ENCODE measurements around the gene SRSF1.
A peak's percentile ranks its signal among the peaks of the same experiment; 100 is the strongest.
"Not testable (repeated sequence)": the region's sequence is repeated elsewhere in the genome, so short reads cannot be mapped to it uniquely, and the experiment has no call there.

The SRSF1 gene

GRCh38 chr17:57965521-57966160 is 41.4 kb downstream of the SRSF1 start:
- DNase-seq (ENCODE audit: low read depth in 3 of 3), result no peak

- DNase-seq (ENCODE audit: low read depth in 3 of 3), result no peak
Measured at GRCh38 chr17:57963149-57963511, 43.9 kb downstream of the SRSF1 start.

DNA sequence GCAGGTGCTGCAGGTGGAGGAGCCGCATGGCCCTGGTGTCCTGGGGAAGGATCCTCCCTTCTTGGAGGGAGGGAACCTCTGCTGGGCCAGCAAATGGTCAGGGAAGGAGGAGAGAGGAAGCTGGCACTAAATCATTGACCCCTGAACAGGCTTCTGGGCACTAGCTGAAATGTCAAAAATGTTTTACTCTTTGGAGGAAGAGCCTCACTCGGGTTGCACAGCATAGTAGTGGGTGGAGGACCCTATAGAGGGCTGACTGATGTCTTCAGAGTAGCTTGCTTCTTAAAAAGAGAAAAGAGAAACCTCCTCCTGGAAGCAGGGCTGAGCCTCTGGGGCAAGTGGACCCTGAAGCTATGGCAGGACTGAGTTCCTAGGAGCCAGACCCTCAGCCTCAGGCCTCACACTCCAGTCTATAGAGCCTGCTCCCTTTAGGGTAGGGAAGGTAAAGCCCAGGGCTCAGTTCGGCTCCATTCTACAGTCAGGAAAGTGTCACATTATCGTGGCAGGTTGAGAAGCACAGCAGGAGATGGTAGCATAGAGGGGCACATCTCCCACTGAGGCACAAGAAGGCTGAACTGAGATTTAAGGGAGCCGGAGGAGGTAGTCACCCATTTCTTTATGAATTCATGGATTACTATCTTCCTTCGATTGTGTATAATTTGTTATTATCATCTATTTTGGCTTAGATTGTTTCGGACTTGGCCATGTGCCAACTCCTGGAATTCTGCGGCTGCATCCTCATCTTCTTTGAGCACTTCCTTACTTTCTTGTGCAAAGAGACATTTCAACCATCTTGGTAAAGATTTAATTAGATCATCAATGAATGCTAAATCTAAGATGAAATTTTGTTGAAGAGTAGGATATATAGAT is 44.5 kb downstream of the SRSF1 start:
- DNase-seq (ENCODE audit: low read depth in 3 of 3), result no peak

DNA sequence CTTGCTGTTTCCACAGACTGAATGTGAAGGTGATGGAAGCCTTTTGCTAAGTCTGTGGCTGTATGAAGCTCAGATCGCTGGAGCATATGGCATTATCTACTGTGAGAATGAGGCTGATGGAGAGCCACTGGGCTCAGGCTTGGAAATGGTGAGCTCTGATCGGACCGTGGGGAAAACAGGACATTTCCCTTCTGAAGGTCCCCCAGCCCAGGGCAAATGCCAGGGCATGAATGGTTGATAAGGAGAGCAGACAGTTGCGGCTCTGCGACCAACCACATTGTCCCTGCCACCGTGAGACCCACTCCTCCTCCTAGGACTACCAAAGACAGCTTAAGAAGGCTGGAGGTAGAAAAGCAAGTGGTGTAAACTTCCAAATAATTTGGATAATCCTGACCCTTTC is 47.1 kb downstream of the SRSF1 start:
- DNase-seq (ENCODE audit: low read depth in 3 of 3), result no peak

DNA sequence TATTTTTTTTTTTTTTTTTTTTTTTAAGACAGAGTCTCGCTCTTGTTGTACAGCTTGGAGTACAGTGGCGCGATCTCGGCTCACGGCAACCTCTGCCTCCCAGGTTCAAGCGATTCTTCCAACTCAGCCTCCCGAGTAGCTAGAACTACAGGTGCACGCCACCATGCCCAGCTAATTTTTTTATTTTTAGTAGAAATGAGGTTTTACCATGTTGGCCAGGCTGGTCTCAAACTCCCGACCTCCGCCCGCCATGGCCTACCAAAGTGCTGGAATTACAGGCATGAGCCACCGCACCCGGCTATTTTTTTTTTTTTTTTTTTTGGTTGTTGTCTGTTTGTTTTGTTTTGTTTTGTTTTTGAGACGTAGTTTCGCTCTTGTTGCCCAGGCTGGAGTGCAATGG is 48.7 kb downstream of the SRSF1 start:
- not testable (repeated sequence) for DNase-seq (ENCODE audit: low read depth in 3 of 3)

- no peak for DNase-seq (ENCODE audit: low read depth in 3 of 3)
Measured at GRCh38 chr17:57957886-57958285, 49.2 kb downstream of the SRSF1 start.

DNA sequence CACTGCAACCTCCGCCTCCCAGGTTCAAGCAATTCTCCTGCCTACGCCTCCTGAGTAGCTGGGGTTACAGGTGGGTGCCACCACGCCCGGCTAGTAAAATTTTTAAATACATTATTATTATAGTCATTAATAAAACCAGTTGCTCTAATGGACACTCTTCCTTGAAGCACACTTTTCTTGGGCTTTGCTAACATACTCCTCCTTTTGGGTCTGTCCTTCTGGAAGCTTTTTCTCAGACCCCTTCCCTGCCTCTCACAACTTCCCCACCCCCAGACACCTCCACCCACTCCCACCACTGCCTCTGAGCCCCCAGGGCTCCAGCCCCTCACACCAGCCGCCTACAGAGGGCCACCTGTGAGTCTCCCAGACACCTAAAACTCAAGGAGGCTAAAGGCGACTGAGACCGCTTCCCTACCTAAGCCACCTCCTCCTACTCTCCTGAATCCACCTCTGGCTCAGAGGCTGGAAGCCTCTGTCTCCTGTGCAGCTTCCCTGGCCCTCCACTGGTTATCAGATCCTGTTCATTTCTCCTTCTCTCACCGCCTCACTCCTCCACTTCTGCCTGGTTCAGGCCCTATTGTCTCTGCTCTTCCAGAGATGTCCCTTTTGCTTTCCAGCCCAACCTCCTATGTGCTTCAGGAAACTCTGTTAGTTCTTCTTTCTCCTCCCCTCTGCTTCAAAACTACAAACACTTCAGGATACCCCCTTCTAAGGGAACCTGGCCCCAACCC is 49.8 kb downstream of the SRSF1 start:
- DNase-seq (ENCODE audit: low read depth in 3 of 3), result no peak

DNA sequence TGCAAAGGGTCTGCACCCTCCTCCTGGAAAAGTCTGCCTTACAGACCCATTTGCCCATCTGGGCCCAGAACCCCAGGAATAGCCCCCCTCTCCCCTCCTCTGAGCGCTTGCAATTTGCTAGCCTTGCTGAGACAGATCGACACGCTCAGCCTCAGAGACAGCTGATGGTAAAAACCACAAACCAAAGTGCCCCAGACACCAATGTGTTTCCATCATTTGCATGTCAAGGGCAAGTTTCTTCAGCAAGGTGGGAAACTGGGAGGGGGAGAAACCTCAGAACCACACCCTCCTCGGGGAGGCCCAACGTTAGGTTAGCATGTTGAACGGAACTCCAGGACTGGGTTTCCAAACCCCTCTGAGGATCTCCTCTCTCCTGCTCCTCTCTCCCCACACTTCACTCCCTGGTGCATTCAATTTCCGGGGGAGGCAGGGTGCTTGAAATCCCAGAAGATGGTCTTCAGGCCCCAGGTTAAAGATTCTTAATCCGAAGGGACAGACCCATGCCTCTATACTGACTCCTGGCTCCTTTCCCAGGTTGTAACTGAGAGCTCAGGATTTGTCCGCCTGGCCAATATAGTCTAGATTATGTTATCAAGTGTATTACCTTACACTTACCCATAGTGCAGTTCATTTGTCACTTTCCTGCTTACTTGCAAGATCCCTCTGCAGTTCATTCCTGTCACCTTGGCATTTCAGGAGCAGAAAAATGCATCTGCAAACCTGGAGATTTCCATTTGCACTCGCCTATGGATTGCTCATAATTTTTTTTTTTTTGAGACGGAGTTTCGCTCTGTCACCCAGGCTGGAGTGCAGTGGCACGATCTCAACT is 50.5 kb downstream of the SRSF1 start:
- peak in 1 of 3 experiments; percentile 29 for DNase-seq (ENCODE audit: low read depth in 3 of 3)

DNA sequence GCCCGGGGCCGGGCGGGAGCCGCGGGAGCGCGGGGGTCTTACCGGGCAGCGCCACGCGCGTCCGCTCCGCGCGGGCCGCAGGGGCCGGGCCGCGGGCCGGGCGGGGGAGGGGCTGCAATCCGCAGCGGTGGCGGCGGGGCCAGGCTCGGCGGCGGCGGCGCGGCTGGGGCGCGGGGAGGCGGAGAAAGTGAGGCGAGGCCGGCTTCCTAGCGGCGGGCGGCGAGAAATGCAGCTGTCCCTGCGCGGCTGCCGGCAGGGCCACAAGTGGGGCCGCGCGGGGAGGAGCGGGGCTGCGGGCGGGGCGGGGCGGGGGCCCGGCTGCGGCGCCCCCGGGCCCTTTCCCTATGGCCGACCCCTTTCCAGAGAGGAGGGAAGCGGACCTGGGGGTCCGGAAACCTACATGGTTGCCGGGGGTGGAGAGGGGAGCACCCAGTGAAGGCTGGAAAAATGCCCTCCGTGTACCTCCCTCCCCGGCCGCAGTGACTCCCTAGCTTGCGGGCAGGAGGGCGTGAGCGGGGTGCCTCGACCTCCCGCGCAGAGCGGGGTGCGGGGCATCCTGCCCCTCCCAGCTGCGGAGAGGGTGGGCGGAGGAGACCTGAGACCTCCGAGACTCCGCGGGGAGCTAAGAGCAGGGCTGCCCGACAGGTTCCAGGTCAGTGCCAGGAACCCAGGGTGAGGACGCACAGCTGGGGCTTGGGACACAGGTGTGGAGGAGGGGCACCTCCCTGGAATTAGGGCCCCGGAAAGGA is 51.7 kb downstream of the SRSF1 start, which contains the start of gene CUEDC1:
TSS of gene CUEDC1 (minus strand) at position 230 of the 749 bp plus-strand sequence. CDS start 69,848 bp downstream, outside the sequence.
- peak; percentile 22 to 70 (median 46) for DNase-seq (ENCODE audit: low read depth in 3 of 3)

DNA sequence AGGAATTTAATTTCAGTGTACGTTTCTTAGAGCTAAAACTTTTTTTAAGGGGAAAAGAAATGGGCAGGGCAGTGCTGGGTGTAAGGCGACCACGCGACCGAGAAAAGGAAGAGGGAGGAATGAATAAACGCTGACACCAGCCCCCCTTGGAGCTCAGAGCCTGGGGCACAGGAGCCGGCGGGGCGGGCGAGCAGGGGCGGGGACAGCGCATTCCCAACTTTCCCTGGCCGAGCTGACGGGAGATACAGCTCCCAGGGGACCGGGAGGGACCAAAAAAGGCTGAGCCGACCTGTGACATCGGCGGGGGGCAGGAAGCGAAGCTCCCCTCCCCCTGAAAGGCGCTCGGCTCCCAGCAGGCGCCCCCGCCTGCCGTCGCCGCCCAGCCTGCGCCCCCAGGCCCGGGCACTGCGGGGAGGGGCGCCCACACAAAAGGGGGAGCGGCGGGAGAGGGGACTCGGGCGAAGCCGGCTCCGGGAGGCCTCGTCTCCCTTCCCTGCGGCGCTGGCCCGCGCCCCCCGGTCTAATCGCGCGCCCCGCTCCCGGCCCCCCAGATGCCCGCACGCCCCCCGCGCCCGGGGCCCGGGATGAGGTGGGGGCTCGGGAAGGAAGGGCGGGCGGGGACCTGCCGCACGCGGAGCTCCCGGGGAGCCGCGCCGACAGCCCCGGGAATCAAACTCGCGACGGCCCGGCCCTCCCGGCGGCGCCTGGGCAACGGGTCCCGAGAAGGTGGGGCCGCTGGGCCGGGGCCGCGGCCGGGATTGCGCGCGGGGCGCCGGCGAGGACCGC is 52.5 kb downstream of the SRSF1 start:
- no peak for DNase-seq (ENCODE audit: low read depth in 3 of 3)

GRCh38 chr17:57953705-57954396 is 53.2 kb downstream of the SRSF1 start:
- no peak for DNase-seq (ENCODE audit: low read depth in 3 of 3)

Measured in stimulated activated CD4-positive, alpha-beta T cell treated with anti-CD3 and anti-CD28 coated beads, TNF-alpha, amount 100 ng/mL, for 24 hours (primary cell).